ENCODE results near the gene SCD5.

The SCD5 gene

DNA sequence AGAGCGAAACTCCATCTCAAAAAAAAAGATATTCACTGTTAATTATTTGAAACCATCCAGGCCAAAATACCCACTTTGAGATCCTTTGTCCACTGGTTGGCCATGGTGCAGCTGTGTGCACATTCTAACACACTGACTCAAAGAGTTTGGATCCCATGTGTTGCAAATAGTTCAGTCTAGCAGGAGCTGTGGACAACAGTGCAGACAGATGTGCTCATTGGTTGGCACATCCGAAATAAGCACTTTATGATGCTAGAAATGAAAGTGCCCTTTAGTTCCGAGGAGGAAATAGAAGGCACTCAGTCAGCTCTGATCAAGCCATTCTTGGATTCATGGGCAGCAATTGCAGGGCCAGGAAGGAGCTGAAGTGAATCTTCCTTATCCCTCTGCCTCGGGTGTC, 173.8 kb downstream of the SCD5 start:
- no peak for DNase-seq

DNA sequence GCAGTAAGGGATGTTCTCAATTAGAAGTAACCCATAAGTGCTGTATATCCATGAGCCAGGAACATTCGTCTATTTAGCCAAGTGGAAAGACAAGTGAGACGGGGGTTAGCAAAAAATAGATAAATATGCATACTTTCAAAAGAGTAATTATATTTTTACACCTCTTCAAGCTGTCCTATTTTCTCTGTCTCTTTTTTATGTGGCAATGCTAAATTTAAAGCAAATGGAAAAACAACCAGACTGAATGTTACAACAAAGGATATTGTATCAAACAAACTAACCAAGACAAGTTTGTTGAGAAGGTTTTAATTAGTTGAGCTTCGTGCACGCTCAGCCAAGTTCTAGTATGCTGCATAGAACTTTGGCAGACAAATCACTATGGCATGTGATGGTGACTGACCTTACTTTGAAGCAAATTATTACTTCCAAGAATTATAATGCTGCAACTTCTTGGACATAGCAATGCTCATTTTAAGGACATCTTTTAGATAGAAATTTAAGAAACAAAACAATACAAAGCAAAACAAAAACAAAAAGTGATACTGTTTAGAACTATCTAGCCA, 175.4 kb downstream of the SCD5 start:
- no peak for DNase-seq

DNA sequence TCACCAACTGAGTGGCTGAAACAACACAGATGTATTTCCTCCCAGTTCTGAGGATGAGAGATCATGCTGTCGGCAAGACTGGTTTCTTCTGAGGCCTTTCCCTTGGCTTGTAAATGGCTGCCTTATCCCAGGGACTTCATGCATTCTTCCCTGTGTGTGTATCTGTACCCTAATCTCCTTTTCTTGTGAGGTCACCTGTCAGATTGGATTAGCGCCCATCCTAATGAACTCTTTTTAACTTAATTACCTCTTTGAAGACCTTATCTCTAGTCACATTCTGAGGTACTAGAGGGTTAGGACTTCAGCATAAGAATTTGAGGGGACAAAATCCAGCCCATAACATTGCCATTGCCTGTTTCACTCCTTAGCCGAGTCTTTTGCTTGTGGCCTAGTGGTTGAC, 177.3 kb downstream of the SCD5 start:
- DNase-seq = no peak

DNA sequence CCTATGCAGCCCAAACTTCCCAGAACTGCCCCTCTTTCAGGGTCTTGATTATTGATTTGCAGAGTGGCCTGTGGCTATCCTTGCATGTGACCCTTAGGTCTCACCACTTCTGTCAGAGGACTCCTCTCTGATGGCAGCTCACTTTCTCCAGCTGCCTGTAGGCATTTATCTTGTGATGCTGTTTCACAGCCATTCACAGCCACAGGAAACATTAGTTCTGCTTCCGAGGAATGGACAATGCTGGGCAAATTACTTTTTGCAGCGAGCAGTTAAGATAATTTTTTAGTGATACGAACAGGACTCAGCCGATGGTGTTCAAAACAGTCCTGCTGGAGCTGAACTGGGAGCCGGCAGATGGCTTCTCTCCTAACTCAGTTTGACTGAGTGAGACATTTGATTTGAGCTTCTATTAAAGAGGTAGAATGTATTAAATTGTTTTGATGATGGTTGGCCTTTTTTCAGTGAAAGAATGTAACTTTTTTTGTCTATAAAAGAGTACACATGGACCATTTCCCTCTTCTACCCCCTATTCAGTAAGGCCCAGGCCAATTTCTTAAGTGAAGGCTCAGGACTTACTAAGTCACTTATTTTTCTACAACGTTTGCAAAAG, 178.4 kb downstream of the SCD5 start:
- no peak for DNase-seq

DNA sequence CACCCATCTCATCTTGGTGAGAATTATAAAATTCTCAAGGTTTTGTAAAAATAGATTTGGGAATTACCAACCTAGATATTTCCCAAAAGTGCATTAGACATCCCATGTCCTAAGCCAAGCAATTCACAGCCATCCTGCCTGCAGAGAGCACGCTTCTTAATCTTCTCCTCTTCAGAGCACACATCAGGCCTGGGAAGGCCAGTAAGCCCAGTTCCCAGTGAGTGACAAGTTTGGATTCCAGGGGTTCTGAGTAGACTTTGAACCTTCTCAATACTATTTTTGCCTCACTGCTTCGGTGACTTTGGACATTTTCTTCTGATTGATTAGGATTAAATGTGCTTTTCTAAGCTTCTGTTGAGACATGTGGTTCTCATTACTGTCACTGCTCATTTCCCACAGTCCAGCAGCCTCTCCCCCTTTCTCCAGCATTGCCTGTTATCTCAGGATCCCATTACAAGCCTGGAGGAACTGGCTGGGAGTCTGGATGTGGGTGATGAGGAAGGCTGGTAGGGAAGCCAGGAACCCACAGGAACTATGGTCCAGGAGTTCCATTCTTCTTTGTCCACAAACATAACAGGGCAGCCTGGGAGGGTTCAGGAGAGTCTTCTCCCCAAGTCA, 180.4 kb downstream of the SCD5 start:
- DNase-seq = no peak

DNA sequence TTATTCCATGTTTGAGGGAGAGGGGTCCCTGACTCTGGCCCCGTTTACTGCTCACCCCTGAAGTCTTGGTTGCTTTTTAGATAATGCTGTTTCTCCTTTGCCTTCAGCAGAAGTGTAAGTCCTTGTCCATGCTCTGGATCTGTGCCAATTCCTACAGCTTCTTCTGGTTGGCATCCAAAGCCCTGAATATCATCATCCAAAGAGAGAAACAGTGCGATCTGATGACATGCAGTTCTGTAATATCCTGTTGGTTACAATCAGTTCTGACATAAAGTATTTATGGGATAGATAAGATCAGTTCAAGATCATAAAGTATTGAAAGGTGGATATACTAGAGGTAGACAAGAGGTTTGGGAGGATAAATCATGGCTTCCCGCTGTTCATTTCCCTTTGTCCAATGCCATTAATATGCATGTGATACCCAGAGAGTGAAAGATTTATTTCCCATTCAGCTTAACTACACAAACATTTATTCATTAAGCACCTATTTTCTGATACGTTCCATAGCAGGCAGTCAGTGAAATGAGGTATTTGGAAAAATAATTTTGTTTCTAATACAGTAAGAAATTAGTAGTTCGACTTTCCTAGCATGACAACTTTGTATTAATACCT, 183.7 kb downstream of the SCD5 start:
- no peak for DNase-seq

DNA sequence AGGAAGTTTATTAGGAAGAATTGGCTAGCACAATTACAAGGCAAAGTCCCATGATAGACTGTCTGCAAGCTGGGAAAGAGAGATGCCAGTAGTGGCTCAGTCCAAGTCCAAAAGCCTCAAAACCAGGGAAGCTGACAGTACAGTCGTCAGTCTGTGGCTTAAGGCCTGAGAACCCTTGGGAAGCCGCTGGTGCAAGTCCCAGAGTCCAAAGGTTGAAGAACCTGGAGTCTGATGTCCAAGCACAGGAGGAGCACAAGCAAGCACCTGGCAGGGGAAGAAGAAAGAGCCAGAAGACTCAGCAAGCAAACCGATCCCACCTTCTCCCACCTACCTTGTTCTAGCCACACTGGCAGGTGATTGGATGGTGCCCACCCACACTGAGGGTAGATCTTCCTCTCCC, 185.5 kb downstream of the SCD5 start:
- no peak for DNase-seq

DNA sequence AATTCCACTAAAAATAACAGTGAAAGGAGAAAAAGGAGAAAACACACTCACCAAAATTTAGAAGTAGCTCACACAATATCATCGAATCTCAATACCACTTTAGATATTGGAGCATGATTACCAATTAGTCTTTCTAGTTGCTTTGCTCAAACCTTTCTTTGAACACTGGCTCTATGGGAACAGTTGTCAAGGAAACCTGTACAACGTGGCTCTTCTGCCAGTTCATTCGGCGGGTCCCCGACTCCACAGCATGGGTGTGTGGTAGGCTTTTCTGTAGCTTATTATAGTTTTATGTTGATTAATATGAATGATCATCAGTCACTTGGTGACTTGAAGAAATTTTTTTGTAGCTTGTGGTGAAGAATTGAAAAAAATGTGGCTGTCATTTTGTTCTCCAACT, 186.6 kb downstream of the SCD5 start:
- DNase-seq = no peak

DNA sequence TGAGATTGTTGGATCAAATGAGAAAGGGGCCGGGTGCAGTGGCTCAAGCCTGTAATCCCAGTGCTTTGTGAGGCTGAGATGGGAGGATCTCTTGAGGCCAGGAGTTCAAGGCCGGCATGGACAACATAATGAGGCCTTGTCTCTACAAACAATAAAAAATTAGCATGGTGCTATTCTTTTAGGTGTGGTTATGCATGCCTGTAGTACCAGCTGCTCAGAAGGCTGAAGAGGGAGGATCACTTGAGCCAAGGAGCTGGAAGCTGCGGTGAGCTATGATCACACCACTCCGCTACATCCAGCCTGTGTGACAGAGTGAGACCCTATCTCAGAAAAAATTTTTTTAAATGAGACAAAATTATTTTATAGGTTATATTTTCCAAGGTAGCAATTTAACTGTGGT, 187.1 kb downstream of the SCD5 start:
- no peak for DNase-seq

DNA sequence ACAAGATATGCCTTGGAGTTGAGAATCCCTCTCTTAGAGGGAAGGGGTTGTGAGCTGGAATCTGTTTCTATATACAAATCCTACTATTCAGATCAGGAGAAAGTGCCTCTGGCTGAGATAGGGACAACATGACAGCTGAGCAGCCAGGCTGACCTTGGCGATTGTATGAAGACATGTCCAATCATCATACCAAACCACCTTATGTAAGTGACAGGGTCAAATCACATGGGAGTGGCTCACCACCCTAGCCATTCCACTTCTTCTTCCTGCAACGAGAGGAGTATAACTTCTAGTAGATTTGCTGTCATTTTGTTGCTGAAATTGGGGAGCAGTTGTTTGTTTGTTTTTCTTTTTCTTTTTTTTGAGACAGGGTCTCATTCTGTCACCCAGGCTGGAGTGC, 188.6 kb downstream of the SCD5 start:
- no peak for DNase-seq

DNA sequence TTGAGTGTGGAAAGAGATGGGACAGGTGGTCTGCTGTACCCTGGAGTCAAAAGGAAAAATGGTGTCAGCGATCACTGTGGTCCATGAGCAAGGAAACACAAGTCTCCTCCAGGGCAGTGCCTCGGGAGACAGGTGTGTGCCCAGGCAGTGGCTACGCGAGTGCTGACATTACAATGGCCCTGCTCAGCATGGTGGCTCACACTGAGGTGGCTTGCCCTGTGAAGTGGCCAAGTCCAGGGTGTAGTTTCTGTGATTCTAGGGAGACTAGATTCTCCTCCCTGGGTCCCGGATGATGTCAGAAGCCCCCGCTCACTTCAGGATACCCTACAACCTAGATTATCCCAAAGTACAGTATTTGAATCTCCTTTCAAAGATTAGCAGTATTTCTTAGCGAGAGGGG, 192.0 kb downstream of the SCD5 start:
- DNase-seq = no peak

DNA sequence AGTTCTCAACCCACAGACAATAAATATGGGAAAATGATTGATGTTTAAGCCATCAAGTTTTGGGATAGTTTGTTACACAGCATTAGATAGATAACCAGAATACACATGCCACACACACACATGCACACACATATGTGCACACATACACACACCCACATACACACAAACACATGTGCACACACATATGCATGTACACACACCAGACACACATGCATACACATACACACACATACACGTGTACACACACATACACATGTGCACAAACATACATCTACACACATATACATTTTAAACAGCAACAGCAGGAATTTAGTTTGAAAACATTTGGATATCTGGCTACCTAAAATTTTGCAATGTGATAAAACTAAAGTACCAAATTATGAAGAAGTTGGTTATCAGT, 194.1 kb downstream of the SCD5 start:
- no peak for DNase-seq

DNA sequence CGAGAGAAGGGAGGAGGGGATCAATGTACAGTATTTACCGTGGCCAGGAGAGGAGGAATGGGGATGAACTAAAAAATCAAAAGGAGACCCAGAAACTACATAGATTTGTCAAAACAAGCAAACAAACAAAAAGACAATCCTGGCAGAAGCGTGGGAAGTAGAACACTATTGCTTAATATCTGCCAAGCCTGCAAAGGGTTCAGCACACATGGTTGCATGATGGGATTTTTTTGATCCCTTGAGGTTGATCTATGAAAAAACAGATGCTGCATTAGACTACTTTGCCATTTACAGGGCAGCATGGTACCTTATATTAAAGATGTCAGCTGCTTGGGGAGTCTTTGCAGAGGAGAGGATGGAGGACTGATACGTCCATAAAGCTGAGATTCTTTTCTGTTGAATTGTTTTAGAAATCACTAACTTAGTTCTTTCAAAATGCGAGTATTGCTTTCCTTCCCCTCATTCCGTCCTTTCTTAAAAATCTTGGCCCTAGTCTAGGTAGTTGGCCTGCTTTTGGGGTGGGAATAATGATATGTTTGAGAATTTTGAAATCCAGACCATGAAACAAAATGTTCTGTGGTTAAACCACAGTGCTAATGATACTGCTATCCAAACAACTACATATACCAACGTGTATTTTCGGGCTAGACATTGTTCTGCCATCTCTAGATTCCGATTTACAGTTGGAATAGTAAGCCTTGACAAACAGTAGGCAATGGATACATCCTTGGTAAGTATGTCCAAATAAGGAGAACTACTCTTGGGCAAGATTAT, 197.2 kb downstream of the SCD5 start:
- no peak for DNase-seq

DNA sequence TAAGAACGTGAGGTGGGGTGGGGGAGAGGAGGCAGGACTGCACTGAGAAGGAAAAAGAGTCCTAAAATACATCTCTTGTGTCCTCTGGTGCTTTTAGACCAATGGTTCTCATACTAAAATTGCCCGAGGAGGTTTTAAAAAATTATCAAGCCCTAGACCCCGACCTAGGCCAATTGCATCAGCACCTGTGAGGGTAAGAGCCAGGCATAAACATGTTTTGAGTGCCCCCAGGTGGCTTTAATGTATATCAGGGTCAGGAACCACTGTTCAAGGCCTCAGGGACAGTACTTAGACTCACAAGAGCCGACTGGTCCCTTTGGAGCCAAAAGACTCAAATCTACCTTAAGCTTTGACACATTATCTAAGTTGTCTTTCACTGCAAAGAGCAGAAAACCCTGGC, 199.3 kb downstream of the SCD5 start:
- no peak for DNase-seq

DNA sequence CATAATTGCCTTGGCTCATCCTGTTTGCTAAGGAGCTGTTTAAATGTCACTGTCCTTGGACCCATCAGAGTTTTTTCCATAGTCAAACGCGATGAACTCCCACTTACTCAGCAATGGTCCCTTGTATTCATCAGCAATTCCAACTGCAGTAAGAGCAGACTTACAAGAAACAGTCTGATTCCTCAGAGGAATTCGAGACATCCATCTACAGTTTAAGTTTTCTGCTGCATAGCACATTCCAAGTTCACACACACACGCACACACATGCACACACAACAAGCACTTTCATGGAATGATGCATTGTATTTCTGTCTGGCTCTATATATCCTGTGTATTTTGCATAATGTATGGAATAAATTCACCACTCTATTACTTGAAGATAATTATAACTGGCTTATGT, 204.1 kb downstream of the SCD5 start:
- DNase-seq = no peak

DNA sequence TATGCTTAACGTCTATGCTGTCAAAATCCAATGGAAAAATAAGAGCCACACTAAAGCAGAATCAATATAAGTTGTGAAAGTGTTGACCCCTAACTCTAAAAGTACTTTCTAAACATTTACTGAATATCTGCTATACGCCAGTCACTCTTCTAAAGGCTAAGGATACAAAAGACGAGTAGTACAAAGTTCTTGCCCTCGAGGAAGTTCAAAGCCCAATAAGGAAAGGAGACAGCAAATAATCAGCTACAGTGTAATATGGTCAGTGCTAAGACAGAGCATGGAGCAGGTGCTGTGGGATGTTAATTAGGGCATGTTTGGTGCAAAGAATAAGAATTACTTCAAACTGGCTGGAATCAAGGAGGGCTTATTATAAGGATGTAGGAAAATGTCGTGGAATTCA, 205.2 kb downstream of the SCD5 start:
- DNase-seq = no peak

DNA sequence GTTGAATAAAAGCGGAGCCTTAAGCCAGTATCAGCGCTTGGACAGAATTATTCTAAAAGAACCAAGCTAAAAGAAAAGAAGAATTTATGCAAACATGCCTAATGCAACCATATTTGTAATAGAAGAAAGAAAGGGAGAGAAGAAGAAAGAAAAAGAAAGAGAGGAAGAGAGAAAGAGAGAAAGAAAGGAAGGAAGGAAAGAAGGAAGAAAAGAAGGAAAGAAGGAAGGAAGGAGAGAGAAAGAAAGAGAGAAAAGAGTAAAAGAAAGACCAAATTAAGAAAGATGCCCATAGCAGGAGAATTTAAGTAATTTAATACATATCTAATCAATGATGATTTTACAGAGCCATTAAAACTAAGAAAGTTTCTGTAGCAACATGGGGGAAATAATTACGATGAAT, 206.0 kb downstream of the SCD5 start:
- no peak for DNase-seq

DNA sequence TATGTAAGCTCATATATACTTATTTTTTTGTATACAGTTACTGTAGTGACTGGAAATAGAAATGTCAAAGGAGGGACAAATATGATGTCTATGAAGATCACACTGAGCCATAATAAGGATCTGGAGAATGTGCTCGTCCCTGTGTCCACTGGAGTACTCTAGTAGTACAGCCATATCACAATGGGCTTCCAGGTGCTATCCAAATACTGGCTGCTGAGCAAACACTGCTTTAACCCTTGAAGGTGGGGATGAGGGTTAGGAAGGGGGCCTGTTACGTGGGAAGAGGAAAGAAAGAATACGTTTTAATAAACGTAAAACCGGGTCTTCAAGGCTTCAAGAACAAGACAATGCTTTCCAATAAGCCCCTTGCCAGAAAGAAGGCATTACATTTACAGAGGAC, 207.0 kb downstream of the SCD5 start:
- DNase-seq = no peak

DNA sequence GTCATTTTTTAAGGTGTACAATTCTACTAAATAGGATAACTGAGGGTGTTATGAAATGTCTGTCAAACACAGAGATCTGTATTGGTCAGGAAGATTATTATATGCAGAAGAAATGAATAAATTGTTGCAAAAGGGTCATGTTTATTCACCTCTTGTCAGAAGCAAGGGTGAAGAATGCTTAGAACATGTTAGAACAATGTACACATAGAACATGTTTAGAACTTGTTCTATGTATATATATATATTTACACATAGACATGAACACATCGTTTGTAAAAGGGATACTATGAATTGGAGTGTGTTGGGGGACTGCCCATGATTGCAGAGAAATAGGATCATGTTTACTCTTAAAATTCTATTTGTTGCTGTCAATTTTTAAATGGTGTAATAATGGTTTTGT, 208.8 kb downstream of the SCD5 start:
- DNase-seq = no peak

DNA sequence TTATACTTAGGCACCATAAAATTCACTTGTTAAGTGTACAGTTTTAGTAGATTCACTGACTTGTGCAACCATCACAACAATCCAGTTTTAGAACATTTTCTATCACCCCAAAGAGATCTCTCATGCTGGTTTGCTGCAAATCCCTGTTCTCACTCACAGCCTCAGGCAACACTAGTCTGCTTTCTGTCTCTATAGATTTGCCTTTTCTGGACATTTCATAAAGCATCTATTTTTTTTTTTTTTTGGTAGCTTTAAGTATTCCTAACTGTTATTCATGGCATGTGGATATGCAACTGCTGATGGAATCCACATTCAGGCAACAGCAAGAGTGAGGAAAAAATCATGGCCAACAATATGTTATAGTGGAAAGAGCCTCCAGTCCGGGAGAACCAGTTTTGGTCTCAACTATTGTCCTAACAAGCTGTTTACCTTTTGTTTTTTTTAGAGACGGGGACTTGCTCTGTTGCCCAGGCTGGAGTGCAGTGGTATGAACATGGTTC, 209.8 kb downstream of the SCD5 start:
- DNase-seq = no peak

DNA sequence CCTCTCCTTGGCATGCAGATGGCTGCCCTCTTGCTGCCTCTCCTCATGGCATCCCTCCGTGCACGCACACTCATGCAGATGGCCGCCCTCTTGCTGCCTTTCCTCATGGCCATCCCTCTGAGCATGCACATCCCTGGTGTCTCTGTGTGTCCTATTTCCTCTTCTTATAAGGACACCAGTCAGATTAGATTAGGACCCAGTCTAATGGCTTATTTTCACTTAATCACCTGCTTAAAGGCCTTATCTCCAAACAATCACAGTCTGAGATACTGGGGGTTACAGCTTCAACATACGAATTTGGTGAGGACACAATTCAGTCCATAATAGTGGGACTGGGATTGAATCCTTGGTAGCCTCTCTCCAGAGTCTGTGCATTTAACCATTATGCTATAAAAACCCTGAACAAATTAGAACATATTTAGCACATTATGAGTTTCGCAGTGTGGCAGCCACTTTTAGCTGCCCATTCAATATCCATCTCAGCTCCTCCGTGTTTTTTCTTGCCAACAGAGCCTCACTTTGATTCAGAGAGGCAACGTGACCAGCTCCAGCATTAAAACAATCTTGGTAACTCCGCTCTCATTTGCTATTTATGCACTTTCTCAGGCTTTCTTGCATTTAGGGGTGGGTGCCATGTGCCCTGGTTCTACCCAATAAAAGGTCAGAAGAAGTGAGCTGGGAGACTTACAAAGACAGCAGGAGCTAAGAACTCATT, 210.6 kb downstream of the SCD5 start:
- no peak for DNase-seq

DNA sequence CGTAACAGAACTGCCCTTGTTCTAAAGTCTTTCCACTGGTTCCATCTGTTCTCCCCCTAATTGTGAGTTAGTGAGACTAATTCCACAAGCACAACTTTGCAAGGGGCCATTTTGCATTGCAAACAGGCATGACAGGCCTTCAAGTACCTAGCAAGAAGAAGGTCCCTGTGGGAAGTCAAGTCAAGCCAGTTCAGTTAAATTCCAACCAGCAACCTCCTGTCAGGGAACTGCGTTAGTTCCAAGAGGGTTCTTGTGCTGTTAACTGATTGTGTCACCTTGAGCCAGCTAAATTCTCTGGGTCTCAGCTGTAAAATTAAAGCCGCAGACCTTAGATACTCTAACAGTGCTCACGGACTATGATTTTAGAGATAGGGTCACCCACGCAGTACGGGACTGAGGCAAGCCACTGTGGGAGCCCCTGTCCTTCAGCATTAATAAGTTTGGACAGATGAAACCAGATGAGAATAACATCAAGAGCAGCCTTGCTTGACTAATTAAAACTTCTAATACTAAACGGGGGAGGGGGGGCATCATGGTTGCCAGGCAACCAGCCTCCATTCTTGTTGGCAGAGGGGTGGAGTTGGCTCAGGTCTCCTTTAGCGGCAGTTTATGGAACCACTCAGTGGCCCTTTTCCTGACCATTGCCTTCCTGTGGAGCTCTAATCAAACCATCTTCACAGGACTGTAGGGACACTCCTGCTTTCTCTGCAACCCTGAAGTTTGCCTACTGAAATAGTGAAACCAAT, 212.7 kb downstream of the SCD5 start:
- no peak for DNase-seq

All from activated CD4-positive, alpha-beta T cell treated with anti-CD3 and anti-CD28 coated beads, Interleukin-10, Interleukin-2, amounts not matched to agents 100 ng/mL and 50 ng/mL, durations not matched to agents 16 hours and 8 hours (primary cell).